OCI-LY7 (cell line): ENCODE results near the gene ATP6V0C. TPM values are rescaled to one million over a fixed set of nuclear protein-coding genes. Genes with fewer than 3 reads are reported as not detected.

ENCODE experiments used
- BruUV-seq: library from RNA; stranded (reverse); fragments of 400-500 nt; replicated peaks from 2 replicates; lab custom pipeline; 2021; lab: Mats Ljungman, UMichigan
- CTCF ChIA-PET: fragments of 300-600 bp; sonication (Branson Sonifier 250); formaldehyde crosslinking; loops from one replicate; lab custom pipeline; 2022; ENCODE audit warnings: antibody characterized with exemption; ENCODE audit not compliant: unreplicated experiment; lab: Charles Lee
- POLR2A ChIA-PET: fragments of 300-600 bp; sonication (Branson Sonifier 250); formaldehyde crosslinking; loops from one replicate; lab custom pipeline; 2022; ENCODE audit warnings: antibody characterized with exemption; lab: Charles Lee
- DNase-seq: peaks from one replicate; pipeline ENCODE4 v3.0.0-alpha.2; 2015; ENCODE audit warnings: low spot score
- H2AFZ ChIP-seq: fragments of 200-600 bp; sonication (generic), shearing (Covaris generic); 2 replicates; pipeline ENCODE4 v1.6.1; 2014; ENCODE audit warnings: mild to moderate bottlenecking, antibody characterized with exemption, low read length, moderate library complexity
- H3K27ac ChIP-seq: fragments of 200-600 bp; sonication (generic); 2 replicates; pipeline ENCODE4 v1.5.1; 2014; ENCODE audit warnings: mixed run types, low read depth, mild to moderate bottlenecking, moderate library complexity, low read length, inconsistent platforms; ENCODE audit not compliant: poor library complexity, severe bottlenecking
- H3K36me3 ChIP-seq: fragments of 200-600 bp; sonication (generic); 2 replicates; pipeline ENCODE4 v1.6.1; 2014; ENCODE audit warnings: mild to moderate bottlenecking, antibody characterized with exemption, low read length, moderate library complexity, mixed read lengths; ENCODE audit not compliant: insufficient read depth
- H3K4me1 ChIP-seq: fragments of 200-600 bp; sonication (generic); 2 replicates; pipeline ENCODE4 v1.5.1; 2014; ENCODE audit warnings: mild to moderate bottlenecking, low read length; ENCODE audit not compliant: insufficient read depth, poor library complexity, severe bottlenecking
- H3K4me2 ChIP-seq: fragments of 200-600 bp; sonication (generic); 2 replicates; pipeline ENCODE4 v1.6.1; 2014; ENCODE audit warnings: mild to moderate bottlenecking, low read length
- H3K4me3 ChIP-seq: fragments of 200-600 bp; sonication (generic); 2 replicates; pipeline ENCODE4 v1.5.1; 2014; ENCODE audit warnings: mild to moderate bottlenecking, low read depth, low read length; ENCODE audit not compliant: poor library complexity, severe bottlenecking
- H3K79me2 ChIP-seq: fragments of 200-600 bp; sonication (generic); 2 replicates; pipeline ENCODE4 v1.6.1; 2016; ENCODE audit warnings: low read depth, mild to moderate bottlenecking, low read length, moderate library complexity, mixed read lengths; ENCODE audit not compliant: insufficient read depth
- H3K9me2 ChIP-seq: fragments of 200-600 bp; sonication (generic); 2 replicates; pipeline ENCODE4 v1.6.1; 2016; ENCODE audit warnings: mild to moderate bottlenecking, low read length, mixed read lengths; ENCODE audit not compliant: insufficient read depth
- H3K9me3 ChIP-seq: fragments of 200-600 bp; sonication (generic); 2 replicates; pipeline ENCODE4 v1.6.1; 2014; ENCODE audit warnings: mild to moderate bottlenecking, mixed run types, low read length, mixed read lengths
- H4K20me1 ChIP-seq: fragments of 200-600 bp; sonication (generic); 2 replicates; pipeline ENCODE4 v1.6.1; 2014; ENCODE audit warnings: mild to moderate bottlenecking, antibody characterized with exemption, low read length, moderate library complexity, mixed read lengths; ENCODE audit not compliant: insufficient read depth
- CTCF ChIP-seq: fragments of 200-600 bp; sonication (generic); conservative IDR thresholded peaks from 2 replicates; pipeline ENCODE4 v1.5.1; 2014; ENCODE audit warnings: mild to moderate bottlenecking, antibody characterized with exemption, low read length, moderate library complexity, mixed read lengths
- EZH2phosphoT487 ChIP-seq: fragments of 200-600 bp; sonication (generic); IDR thresholded peaks from 2 replicates; pipeline ENCODE4 v1.6.1; 2018; ENCODE audit warnings: low read depth, borderline replicate concordance, mild to moderate bottlenecking, mixed run types, antibody characterized with exemption, low read length, moderate library complexity, mixed read lengths
- intact Hi-C: fragments of 100-400 bp; cut with micrococcal nuclease; formaldehyde crosslinking; loops from one replicate; pipeline ENCODE4 v1.10.0; 2022; ENCODE audit not compliant: unreplicated experiment
- total RNA-seq, 2 experiments: library from RNA; depleted of rRNA in 1 of 2; stranded (reverse); fragments of >200 nt in 1 of 2; shearing (Covaris generic) in 1 of 2; gene quantifications; 2 replicates each; pipeline ENCODE4 v1.2.3, GENCODE V29; 2014 to 2022

ATP6V0C gene
- total RNA-seq, 2 experiments from 2014 or later, result 16.4 to 94.3 TPM

- peaks cover 9% of the 10 kb centered on the region; the same call in 1 of the 2 replicates for H4K20me1 ChIP-seq
- TF ChIP-seq CTCF (0 out of 2 replicates have a peak, but pooled peaks have one; percentile 13), EZH2phosphoT487 (no peak)
- peaks cover 23% of the 10 kb centered on the region; the same call in 1 of the 2 replicates for H3K79me2 ChIP-seq
- H3K4me1 ChIP-seq, result peaks cover 44% of the 10 kb centered on the region
- H3K4me2 ChIP-seq, result peak overlapping the region; percentile 77
- H3K27ac ChIP-seq, result no peak overlapping the region
- intact Hi-C loops, result loop anchor here (2.0 kb wide), 1 partner anchor 25 kb away; no protein-coding TSS in a partner anchor
- peaks cover 7% of the 10 kb centered on the region; the same call in 1 of the 2 replicates for H3K36me3 ChIP-seq
- peak overlapping the region; percentile 92 for H3K4me3 ChIP-seq
- no peak overlapping the region for H2AFZ ChIP-seq
- no peaks in the 10 kb centered on the region for H3K9me3 ChIP-seq
- no TSS peak for BruUV-seq
- H3K9me2 ChIP-seq, result no peaks in the 10 kb centered on the region
- CTCF ChIA-PET, result no interaction called here
- DNase-seq, result peak; percentile 62
- POLR2A ChIA-PET, result interaction anchor here (0.6 kb wide), 1 partner anchor 146 kb away, joined by 3 read pairs; no protein-coding TSS in a partner anchor
Measured at GRCh38 chr16:2475413-2476344, 38.1 kb upstream of the ATP6V0C start.

GRCh38 chr16:2476345-2476720 is 37.4 kb upstream of the ATP6V0C start:
- H3K9me2 ChIP-seq, result no peaks in the 10 kb centered on the region
- CTCF ChIA-PET, result no interaction called here
- TF ChIP-seq EZH2phosphoT487 (no peak), CTCF (no peak)
- H3K4me2 ChIP-seq, result peak overlapping the region; percentile 77
- peaks cover 23% of the 10 kb centered on the region; the same call in 1 of the 2 replicates for H3K79me2 ChIP-seq
- no peaks in the 10 kb centered on the region for H3K9me3 ChIP-seq
- BruUV-seq, result no TSS peak
- no peak overlapping the region for H3K27ac ChIP-seq
- intact Hi-C loops, result no loop called here
- H2AFZ ChIP-seq, result no peak overlapping the region
- no peak for DNase-seq
- H3K4me3 ChIP-seq, result peak overlapping the region; percentile 92
- peaks cover 37% of the 10 kb centered on the region for H3K4me1 ChIP-seq
- peaks cover 9% of the 10 kb centered on the region; the same call in 1 of the 2 replicates for H4K20me1 ChIP-seq
- H3K36me3 ChIP-seq, result peaks cover 7% of the 10 kb centered on the region; the same call in 1 of the 2 replicates
- POLR2A ChIA-PET, result no interaction called here
